NOMO-1 treated with DMSO at 0.1 percent for 48 hours (cell line): ENCODE measurements around the gene GRID1.
"Not testable (repeated sequence)": the region's sequence is repeated elsewhere in the genome, so short reads cannot be mapped to it uniquely, and the experiment has no call there.

Experiments
- DNase-seq: peaks from one replicate; lab custom pipeline; 2025; ENCODE audit not compliant: unreplicated experiment; lab: John Stamatoyannopoulos, UW

The GRID1 gene

GRCh38 chr10:86391986-86392722 lies 25.6 kb upstream of the GRID1 start:
- no peak for DNase-seq

- DNase-seq = no peak
Measured at GRCh38 chr10:86391236-86391840, 24.7 kb upstream of the GRID1 start.

DNA sequence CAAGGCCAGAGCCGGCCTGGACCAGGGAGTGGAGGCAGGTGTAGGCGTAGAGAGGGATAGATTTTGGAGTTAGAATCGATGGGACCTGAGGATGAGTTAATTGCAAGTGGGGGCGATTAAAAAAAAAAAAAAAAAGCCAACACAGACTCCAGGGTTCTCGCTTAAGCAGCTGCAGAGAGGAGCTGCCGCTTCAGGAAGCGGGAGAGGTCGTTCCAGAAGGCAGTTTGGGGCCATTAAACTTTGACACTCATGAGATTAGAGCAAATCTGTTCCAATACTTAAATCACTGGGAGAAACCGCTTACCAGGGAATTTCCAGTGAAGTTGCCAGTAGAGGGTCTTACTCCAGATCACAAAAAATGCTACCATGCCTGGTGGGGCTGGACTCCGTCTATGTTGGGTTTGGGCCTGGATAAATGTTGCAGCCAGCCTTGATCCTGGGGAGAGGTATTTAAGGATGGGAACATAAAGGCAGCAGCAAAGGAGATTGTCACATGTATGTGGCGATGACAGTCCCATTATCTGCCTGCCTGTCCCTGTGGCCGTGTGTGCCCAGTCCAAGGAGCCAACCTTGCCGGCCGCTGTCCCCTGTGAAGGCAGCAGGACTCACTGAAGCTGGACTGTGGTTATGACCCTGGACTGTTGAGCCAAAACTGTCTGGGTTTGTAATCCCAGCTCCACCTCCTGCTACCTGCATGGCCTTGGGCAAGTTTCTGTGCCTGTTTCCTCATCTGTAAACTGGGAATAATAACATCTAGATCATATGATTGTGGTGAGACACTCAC lies 23.9 kb upstream of the GRID1 start:
- no peak for DNase-seq

- DNase-seq = no peak
Measured at GRCh38 chr10:86389441-86390193, 23.0 kb upstream of the GRID1 start.

DNA sequence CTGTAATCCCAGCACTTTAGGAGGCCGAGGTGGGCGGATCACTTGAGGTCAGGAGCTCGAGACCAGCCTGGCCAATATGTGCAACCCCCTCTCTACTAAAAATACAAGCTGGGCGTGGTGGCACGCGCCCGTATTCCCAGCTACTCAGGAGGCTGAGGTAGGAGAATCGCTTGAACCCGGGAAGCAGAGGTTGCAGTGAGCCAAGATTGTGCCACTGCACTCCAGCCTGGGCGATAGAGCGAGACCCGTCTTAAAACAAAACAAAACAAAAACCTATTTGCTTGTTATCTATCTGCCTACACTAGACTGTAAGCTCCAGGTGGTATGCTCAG lies 22.5 kb upstream of the GRID1 start:
- not testable (repeated sequence) for DNase-seq

DNA sequence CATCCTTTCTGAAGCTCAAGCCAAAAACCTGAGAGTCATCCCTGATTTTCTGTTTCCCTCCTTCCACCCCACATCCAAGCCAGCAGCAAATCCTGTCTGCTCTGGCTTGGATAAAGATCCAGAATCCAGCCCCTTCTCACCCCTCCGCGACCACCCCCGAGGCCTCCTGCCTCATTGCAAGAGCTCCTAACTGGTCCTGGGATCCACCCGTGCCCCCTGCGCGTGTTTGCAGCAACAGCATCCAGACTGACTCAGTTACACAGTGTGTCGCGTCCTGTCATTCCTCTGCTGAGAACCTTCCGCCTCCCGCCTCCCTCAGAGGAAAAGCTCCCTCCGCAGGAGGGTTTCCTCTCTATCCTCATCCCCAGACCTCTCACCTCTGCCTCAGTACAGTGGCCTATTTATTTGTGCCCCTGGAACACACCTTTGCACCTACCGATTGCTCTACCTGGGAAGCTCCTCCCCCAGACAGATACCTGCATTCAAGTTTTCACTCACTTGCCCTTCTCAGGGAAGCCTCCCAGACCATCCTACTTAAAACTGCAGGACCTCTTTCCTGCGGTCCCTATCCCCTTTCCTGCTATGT lies 21.6 kb upstream of the GRID1 start:
- DNase-seq = no peak

DNA sequence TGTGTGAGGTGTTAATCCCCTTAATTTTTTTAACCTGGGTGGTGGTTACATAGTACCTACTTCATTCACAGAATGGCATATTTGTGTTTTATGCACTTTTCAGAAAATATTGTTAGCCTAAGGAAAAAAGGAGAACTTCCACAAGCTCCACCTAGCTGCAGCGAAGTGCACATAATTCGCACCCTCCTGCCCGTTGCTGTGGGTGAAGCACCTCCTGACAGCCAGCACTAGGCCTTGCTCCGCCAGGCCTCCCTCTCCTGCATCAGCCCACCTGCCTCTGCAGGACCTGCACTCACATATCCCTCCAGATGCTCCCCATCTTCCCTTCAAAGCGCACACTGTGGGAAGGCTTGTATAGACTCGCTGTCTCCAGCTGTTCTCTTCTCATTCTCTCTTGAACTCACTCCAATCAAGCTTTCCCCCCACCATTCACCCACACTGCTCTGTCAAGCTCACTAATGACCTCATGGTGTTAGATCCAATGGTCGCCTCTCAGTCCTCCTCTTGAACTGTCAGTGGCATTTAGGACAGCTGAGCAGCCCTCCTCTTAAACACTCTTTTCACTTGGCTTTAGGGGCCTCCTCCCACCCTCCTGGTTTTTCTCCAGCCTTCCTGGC lies 20.7 kb upstream of the GRID1 start:
- DNase-seq = no peak

- DNase-seq = no peak
Measured at GRCh38 chr10:86385806-86386205, 19.2 kb upstream of the GRID1 start.

GRCh38 chr10:86377797-86378146 lies 11.2 kb upstream of the GRID1 start:
- no peak for DNase-seq

GRCh38 chr10:86376852-86377796 lies 10.5 kb upstream of the GRID1 start:
- DNase-seq = peak; percentile 47

DNA sequence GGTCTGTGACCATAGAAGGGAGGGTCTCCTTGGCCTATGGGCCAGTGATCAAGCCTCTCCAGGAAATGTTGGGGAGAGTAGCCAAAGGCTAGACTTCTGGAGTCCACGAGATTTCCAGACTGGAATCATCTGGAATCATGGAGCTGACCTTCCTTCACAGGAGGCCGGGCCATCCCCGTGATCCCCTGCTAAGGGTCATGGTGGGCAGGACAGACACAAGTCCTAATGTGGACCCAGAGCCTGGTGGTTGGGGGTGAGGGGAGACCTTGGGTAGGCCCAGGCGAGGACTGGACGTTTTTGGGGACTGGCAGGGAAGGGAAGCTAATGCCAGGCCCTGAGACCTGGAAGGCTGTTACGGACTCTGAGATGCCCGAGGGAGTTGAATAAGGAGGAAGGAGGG lies 9.8 kb upstream of the GRID1 start:
- no peak for DNase-seq

- no peak for DNase-seq
Measured at GRCh38 chr10:86375204-86375603, 8.6 kb upstream of the GRID1 start.

DNA sequence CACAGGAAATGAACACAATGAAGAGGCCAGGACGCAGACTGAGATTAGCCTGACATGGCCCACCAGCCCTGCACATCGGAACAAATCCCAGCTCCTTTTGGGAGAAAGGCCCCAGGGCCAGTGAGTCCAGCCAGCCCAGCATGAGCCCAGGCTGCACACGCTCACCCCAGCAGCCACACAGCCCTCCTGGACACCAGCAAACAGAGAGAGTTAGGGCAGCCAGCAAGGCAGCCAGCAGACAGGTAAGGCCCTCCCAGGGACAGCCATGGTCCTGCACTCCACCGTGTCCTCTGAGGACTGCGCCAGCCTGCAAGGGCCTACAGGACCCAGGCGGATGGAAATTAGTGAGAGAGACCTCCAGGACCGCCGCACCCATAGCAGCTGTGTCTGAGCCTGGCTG lies 8.1 kb upstream of the GRID1 start:
- no peak for DNase-seq

GRCh38 chr10:86373828-86374227 lies 7.2 kb upstream of the GRID1 start:
- no peak for DNase-seq

DNA sequence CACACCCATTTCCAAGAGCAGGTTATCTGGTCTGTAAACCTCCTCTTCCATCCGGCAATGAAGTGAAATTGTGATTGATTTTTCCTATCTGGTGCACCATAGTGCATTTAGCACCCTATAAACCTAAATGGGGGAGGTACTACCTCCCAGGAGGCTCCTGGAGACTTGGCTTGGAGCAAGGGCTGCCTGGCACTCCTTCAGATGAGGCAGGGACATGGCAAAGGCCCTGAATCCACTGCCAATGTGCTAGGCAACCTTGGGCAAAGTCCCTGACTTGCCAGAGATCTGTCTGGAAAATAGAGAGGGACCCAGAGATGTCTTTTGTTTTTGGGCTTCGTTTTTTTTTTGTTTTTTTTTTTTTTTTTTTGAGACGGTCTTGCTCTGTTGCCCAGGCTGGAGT lies 6.7 kb upstream of the GRID1 start:
- DNase-seq = no peak

- no peak for DNase-seq
Measured at GRCh38 chr10:86372784-86373239, 6.2 kb upstream of the GRID1 start.

GRCh38 chr10:86372119-86372783 lies 5.7 kb upstream of the GRID1 start:
- DNase-seq = no peak

- no peak for DNase-seq
Measured at GRCh38 chr10:86371691-86372090, 5.1 kb upstream of the GRID1 start.

- DNase-seq = no peak
Measured at GRCh38 chr10:86371116-86371515, 4.5 kb upstream of the GRID1 start.
